Progenitor cell of endocrine pancreas (in vitro differentiated cells): Measurements from ENCODE around the gene UBR4. TPM values are rescaled to one million over a fixed set of nuclear protein-coding genes. Genes with fewer than 3 reads are reported as not detected.
A peak's percentile ranks its signal among the peaks of the same experiment; 100 is the strongest.

Experiments used
- DNase-seq: peaks from one replicate; pipeline ENCODE4 v3.0.0; 2021; ENCODE audit warnings: low spot score; ENCODE audit not compliant: unreplicated experiment
- H3K27ac Mint-ChIP-seq: 2 replicates; pipeline ENCODE4 v1.8.0; 2021; ENCODE audit warnings: mild to moderate bottlenecking, moderate library complexity, mixed read lengths
- H3K27me3 Mint-ChIP-seq: 2 replicates; pipeline ENCODE4 v1.8.0; 2021; ENCODE audit warnings: mixed read lengths
- H3K36me3 Mint-ChIP-seq: 2 replicates; pipeline ENCODE4 v1.8.0; 2022; ENCODE audit warnings: mixed read lengths; ENCODE audit not compliant: insufficient read depth
- H3K4me1 Mint-ChIP-seq: 2 replicates; pipeline ENCODE4 v1.8.0; 2021; ENCODE audit warnings: low read depth, mixed read lengths
- H3K4me3 Mint-ChIP-seq: 2 replicates; pipeline ENCODE4 v1.8.0; 2021; ENCODE audit warnings: low read depth, mild to moderate bottlenecking, moderate library complexity, mixed read lengths
- H3K9me3 Mint-ChIP-seq: 2 replicates; pipeline ENCODE4 v1.8.0; 2021; ENCODE audit warnings: low read depth, mixed read lengths
- CTCF ChIP-seq: fragments of 200-600 bp; sonication (generic); IDR thresholded peaks from one replicate; pipeline ENCODE4 v1.5.0; 2021; ENCODE audit warnings: antibody characterized with exemption, mild to moderate bottlenecking; ENCODE audit not compliant: unreplicated experiment
- total RNA-seq: library from RNA; stranded (reverse); gene quantifications from 2 replicates; pipeline ENCODE4 v1.2.1, GENCODE V29; 2021

The UBR4 gene
- total RNA-seq, 1 donor from 2014 or later: 155 TPM

GRCh38 chr1:19202396-19202795 lies 7.7 kb downstream of the UBR4 start:
- Mint-ChIP-seq H3K27me3 (no peaks in the 10 kb centered on the region), H3K4me3 (no peak overlapping the region), H3K4me1 (peaks cover 19% of the 10 kb centered on the region), H3K36me3 (peaks cover 4% of the 10 kb centered on the region), H3K9me3 (no peaks in the 10 kb centered on the region), H3K27ac (peak overlapping the region; percentile 79)
- DNase-seq: no peak
- no peak for TF ChIP-seq CTCF

- no peaks in the 10 kb centered on the region for H3K27me3 Mint-ChIP-seq
- H3K9me3 Mint-ChIP-seq: no peaks in the 10 kb centered on the region
- peaks cover 15% of the 10 kb centered on the region for H3K36me3 Mint-ChIP-seq
- no peak overlapping the region for H3K27ac Mint-ChIP-seq
- no peak for TF ChIP-seq CTCF
- peaks cover 13% of the 10 kb centered on the region for H3K4me1 Mint-ChIP-seq
- DNase-seq: no peak
- H3K4me3 Mint-ChIP-seq: no peak overlapping the region
Observed at GRCh38 chr1:19199969-19200604, 10.0 kb downstream of the UBR4 start.

GRCh38 chr1:19199329-19199968 lies 10.6 kb downstream of the UBR4 start:
- H3K36me3 Mint-ChIP-seq: peaks cover 15% of the 10 kb centered on the region
- no peak for TF ChIP-seq CTCF

GRCh38 chr1:19198820-19199219 lies 11.2 kb downstream of the UBR4 start:
- no peaks in the 10 kb centered on the region for H3K27me3 Mint-ChIP-seq
- H3K27ac Mint-ChIP-seq: no peak overlapping the region
- H3K4me1 Mint-ChIP-seq: peaks cover 11% of the 10 kb centered on the region
- H3K9me3 Mint-ChIP-seq: no peaks in the 10 kb centered on the region
- no peak for TF ChIP-seq CTCF
- H3K4me3 Mint-ChIP-seq: no peak overlapping the region
- H3K36me3 Mint-ChIP-seq: peaks cover 16% of the 10 kb centered on the region
- DNase-seq: no peak

More at GRCh38 chr1:19199329-19199968, 10.6 kb downstream of the UBR4 start:
- Mint-ChIP-seq H3K4me1 (peaks cover 11% of the 10 kb centered on the region), H3K9me3 (no peaks in the 10 kb centered on the region), H3K4me3 (no peak overlapping the region), H3K27ac (no peak overlapping the region), H3K27me3 (no peaks in the 10 kb centered on the region)
- DNase-seq: no peak

GRCh38 chr1:19197845-19198244 lies 12.2 kb downstream of the UBR4 start:
- no peak for TF ChIP-seq CTCF
- Mint-ChIP-seq H3K4me1 (peaks cover 8% of the 10 kb centered on the region), H3K4me3 (no peak overlapping the region), H3K27ac (no peak overlapping the region), H3K36me3 (peaks cover 22% of the 10 kb centered on the region), H3K27me3 (no peaks in the 10 kb centered on the region), H3K9me3 (no peaks in the 10 kb centered on the region)
- no peak for DNase-seq
